GM21447 (cell line): ENCODE results near the gene PLXNA4.

Experiments
- ATAC-seq: cut with Tn5 transposase; IDR thresholded peaks from one replicate; pipeline ENCODE4 v1.9.1; 2021; ENCODE audit not compliant: unreplicated experiment

PLXNA4 gene

GRCh38 chr7:132161976-132162375 is 414.3 kb downstream of the PLXNA4 start:
- ATAC-seq = no peak

- no peak for ATAC-seq
Observed at GRCh38 chr7:132161533-132161915, 414.7 kb downstream of the PLXNA4 start.

- ATAC-seq = no peak
Observed at GRCh38 chr7:132160611-132161532, 415.4 kb downstream of the PLXNA4 start.

GRCh38 chr7:132158841-132159240 is 417.4 kb downstream of the PLXNA4 start:
- no peak for ATAC-seq

GRCh38 chr7:132158166-132158565 is 418.1 kb downstream of the PLXNA4 start:
- no peak for ATAC-seq

- ATAC-seq = no peak
Observed at GRCh38 chr7:132155715-132156114, 420.6 kb downstream of the PLXNA4 start.

DNA sequence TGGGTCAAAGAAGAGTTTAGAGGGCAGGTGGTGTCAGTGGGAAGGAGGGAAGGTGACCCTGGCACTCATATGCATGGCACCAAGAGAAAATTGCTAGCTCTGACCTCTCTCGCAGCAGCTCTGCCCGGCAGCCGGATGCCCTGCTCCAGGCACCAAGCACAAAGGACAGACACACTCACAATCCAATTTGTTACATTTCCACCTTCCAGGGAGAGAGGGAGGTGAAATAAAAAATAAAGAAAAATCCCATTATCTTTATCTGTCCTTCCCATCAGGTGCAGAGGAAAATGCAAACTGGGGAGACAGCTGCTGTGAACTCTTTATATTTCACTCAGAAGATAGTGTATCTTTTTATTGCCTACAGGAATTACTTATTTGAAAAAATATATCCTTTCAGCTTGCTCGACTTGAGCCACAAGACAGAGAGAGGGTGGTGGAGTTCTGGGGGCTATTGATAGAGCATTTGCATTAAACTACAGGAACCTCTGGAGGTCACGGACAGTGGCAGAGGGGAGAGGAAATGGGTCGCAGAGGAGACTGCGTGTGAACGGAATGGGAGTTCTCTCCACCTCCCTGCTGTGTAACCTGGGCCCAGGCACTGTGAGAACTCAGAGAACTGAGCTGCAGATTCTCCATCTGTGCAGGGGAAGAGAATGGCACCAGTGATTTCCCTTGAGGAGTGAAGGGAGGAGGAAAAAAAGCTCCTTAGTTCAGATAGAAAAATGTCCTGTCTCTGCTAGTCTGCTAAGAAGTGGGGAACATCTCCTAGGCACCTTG is 421.4 kb downstream of the PLXNA4 start:
- ATAC-seq = no peak

DNA sequence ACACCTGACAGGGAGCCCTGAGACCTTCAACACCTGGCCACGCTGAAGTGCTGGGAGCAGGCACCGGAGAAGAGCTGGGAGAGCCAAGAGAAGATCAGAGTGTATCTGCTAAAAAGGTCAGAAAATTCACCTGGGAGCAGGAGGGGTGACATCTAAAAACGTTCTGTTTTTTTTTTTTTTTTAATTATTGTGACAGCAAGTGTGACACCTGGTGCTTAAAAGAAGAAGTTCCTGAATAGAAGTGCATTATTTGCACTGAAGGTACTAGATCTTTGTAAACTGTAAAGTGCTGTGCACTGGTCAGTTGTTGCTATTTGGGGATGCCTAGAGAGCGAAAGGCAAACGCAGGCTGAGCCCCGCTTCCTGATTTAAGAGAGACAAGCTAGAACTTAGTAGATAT is 422.0 kb downstream of the PLXNA4 start:
- ATAC-seq = no peak

- no peak for ATAC-seq
Observed at GRCh38 chr7:132152131-132152889, 424.0 kb downstream of the PLXNA4 start.

DNA sequence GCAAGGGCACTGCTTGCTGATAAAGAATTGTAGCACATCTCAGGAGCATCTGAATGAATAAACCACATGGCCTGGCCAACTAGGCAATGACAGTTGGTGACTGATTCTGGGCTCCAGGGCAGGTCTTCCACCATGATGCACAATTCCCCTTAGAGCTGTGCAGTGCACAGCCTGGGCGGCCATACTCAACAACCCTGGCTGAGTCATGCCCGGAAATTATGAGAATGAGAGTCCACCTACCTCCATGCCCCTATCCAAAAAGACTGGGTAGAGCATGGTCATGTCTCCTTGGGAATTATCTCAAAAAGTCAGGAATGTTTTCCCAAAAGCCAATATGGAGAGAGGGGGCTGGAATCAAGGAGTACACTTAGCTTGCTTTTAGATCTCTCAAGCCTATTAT is 425.6 kb downstream of the PLXNA4 start:
- ATAC-seq = no peak

DNA sequence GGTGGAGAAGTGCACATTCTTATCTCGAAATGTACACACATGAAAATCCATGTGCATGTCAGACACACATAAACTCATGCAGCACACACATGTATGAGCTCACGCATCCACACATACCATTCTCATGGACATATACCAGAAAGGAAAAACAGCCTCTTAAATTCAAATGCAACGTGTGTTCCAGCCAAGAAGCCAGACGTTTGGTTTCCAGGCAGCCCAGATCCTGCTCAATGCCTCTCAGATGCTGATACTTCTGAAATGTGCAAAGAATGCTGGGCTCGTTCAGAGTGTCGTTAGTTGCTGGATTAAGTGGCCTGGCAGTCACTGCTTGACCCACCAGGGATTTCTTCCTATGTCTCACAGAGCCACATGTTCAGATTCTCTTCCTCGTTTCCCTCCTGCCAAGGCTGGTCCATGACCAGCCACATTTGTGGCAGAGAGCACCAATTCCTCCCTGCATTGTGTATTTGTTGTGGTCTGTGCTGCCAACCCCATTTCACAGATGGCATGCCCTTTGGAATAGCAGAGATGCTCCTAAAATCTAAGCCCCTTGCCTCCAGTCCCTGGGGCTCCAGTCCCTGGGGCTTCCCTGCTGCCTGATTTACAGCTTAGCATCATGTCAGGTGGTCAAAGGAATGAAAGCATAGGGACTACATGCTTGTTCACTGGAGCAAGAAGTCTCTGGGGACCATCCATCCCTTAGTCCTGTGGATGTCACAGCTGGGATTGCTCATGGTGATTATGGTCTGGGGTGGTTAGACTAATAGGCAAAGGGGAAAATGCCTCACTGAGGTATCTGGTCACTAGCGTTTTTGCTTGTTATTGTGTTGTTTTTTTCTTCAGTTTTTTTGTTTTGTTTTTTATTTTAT is 426.6 kb downstream of the PLXNA4 start:
- no peak for ATAC-seq

DNA sequence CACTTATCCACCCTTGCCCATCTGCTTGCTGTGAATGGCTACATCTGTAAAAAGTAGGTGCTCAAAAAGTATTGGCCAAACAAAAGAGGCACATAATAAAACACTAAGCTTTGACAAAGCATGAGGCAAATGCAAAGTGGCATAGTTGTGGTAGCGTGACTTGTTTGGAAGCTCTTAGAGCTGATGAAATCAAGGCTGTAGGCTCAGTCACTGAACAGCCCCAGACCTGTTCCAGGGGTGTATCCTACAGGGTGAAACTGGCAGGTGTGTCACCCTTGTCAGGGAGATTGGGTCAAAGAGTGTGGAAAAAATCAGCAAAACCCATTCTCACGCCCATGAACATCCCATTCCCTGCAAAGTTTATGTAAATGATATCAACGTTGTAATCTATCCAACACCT is 427.4 kb downstream of the PLXNA4 start:
- no peak for ATAC-seq

GRCh38 chr7:132145466-132145865 is 430.8 kb downstream of the PLXNA4 start:
- ATAC-seq = no peak

- no peak for ATAC-seq
Observed at GRCh38 chr7:132145063-132145462, 431.2 kb downstream of the PLXNA4 start.

DNA sequence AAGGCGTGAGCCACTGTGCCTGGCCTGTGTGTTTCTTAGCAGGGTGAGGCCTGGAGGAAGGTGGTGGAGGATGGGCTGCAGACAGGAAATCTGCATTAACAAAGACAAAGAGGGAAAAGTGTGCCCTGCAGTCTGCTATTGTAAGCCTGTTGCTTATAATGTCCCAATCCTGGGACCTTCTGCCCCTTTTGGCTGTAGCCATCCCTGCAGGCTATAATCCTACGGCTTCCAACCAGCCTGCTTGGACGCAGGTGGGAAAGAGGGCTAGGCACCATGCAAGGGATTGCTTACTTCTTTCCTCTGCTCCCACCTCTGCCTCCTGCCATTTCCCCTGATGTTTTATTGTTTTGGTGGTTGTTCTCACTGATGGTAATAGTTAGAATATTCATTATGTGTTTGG is 434.3 kb downstream of the PLXNA4 start:
- no peak for ATAC-seq

DNA sequence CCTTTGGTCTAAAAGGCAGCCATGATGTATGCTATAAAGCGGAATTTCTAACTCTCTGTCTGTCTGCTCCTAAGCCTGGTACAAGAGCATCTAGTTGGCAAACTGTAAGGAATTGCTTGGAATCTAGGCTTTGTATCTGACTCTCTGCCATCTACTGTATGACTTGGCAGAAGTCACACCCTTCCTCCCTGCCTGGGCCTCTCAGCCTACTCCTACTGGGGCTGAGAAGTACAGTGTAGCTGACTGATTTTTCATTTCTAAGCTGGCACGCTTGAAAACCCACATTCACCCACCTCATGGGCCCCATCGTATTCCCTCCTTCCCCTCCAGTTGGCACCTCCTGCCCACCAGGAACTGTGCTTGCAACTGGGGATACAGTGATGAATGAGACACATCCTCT is 435.2 kb downstream of the PLXNA4 start:
- no peak for ATAC-seq

DNA sequence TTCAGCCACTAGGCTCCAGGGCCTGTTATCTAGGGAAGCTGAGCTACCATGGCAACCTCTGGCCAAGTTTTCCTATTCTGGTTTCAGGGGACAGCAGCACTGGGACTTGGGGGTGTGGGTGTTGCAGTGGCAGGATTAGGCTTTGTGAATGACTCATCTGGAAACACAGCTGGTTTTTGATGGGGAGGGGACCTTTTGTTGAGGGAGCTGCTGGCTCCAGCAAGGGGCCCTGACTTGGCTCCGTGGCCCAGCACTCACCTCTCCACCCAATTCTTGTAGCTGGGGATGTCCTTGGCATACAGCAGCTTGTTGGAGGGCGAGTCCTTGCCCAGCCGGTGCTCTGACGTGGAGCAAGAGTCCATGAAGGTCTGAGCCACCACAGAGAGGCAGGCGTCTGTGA is 435.9 kb downstream of the PLXNA4 start:
- ATAC-seq = no peak

GRCh38 chr7:132138817-132139216 is 437.5 kb downstream of the PLXNA4 start:
- ATAC-seq = no peak

- ATAC-seq = no peak
Observed at GRCh38 chr7:132137681-132138080, 438.6 kb downstream of the PLXNA4 start.

GRCh38 chr7:132135746-132136385 is 440.4 kb downstream of the PLXNA4 start:
- ATAC-seq = no peak
